ENCODE data around the gene TEX47. TPM values are rescaled to one million over a fixed set of nuclear protein-coding genes. Genes with fewer than 3 reads are reported as not detected.
A peak's percentile ranks its signal among the peaks of the same experiment; 100 is the strongest.

The TEX47 gene
- total RNA-seq, 2 donors from 2014 or later, result not detected

- H3K36me3 Mint-ChIP-seq (ENCODE audit: low read depth), result no peaks in the 10 kb centered on the region
- TF ChIP-seq, protein P1, sequence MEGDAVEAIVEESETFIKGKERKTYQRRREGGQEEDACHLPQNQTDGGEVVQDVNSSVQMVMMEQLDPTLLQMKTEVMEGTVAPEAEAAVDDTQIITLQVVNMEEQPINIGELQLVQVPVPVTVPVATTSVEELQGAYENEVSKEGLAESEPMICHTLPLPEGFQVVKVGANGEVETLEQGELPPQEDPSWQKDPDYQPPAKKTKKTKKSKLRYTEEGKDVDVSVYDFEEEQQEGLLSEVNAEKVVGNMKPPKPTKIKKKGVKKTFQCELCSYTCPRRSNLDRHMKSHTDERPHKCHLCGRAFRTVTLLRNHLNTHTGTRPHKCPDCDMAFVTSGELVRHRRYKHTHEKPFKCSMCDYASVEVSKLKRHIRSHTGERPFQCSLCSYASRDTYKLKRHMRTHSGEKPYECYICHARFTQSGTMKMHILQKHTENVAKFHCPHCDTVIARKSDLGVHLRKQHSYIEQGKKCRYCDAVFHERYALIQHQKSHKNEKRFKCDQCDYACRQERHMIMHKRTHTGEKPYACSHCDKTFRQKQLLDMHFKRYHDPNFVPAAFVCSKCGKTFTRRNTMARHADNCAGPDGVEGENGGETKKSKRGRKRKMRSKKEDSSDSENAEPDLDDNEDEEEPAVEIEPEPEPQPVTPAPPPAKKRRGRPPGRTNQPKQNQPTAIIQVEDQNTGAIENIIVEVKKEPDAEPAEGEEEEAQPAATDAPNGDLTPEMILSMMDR (conservative IDR thresholded peaks at IDR 0.05), result peak; percentile 81
- Histone ChIP-seq H3K36me3 (ENCODE audit: control insufficient read depth, insufficient read depth, low read length) (no peaks in the 10 kb centered on the region), H3K4me3 (ENCODE audit: low read length) (no peak overlapping the region), H3K9me3 (ENCODE audit: control insufficient read depth, low read length) (no peaks in the 10 kb centered on the region), H3K4me1 (ENCODE audit: control insufficient read depth, insufficient read depth, low read length) (no peaks in the 10 kb centered on the region), H3K27me3 (ENCODE audit: control insufficient read depth, insufficient read depth, low read length, poor library complexity, severe bottlenecking) (no peaks in the 10 kb centered on the region), H3K27ac (ENCODE audit: low read depth, low read length) (no peak overlapping the region), H3K9ac (ENCODE audit: extremely low read depth, low read length, poor library complexity, severe bottlenecking) (no peak overlapping the region)
- H3K4me3 Mint-ChIP-seq, result no peak overlapping the region
- no peak overlapping the region for H3K27ac Mint-ChIP-seq
- H3K4me1 Mint-ChIP-seq, result no peaks in the 10 kb centered on the region
- 5% methylated on average over 2 of the region's 3 CpGs; no CpG with 5 or more reads in 1 of the 2 experiments for WGBS, 2 experiments (ENCODE audit: insufficient coverage in 1 of 2, insufficient read length in 1 of 2)
- DNase-seq, result no peak
- H3K9me3 Mint-ChIP-seq, result no peaks in the 10 kb centered on the region
- H3K27me3 Mint-ChIP-seq (ENCODE audit: insufficient read depth), result no peaks in the 10 kb centered on the region
Measured at GRCh38 chr7:88835147-88835728, 39.7 kb upstream of the TEX47 start.

DNA sequence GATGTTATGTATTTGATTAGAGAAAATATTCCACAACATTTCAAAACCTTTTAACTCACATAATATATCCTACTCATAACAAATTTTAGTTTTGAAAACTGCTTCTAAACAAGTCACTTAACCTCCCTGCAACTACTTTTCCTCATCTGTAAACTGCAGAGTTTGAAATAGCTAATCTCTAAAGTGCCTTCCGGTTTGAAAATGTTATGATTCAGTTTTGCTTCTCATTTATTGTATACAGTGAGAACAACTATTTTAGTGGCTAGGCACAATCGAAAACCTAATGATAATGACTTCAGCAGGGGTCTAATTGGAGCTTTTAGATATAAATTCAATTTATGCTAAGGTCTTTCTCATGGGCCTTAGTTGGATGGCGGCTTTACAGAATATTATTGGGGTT, 30.7 kb upstream of the TEX47 start:
- no peaks in the 10 kb centered on the region for H3K36me3 ChIP-seq (ENCODE audit: control insufficient read depth, insufficient read depth, low read length)
- H3K27me3 ChIP-seq (ENCODE audit: control insufficient read depth, insufficient read depth, low read length, poor library complexity, severe bottlenecking), result no peaks in the 10 kb centered on the region
- no peak overlapping the region for H3K27ac ChIP-seq (ENCODE audit: low read depth, low read length)
- DNase-seq, result no peak
- H3K4me3 ChIP-seq (ENCODE audit: low read length), result no peak overlapping the region
- H3K4me1 Mint-ChIP-seq, result peaks cover 6% of the 10 kb centered on the region
- H3K27me3 Mint-ChIP-seq (ENCODE audit: insufficient read depth), result no peaks in the 10 kb centered on the region
- no peak overlapping the region for H3K9ac ChIP-seq (ENCODE audit: extremely low read depth, low read length, poor library complexity, severe bottlenecking)
- H3K9me3 Mint-ChIP-seq, result no peaks in the 10 kb centered on the region
- H3K9me3 ChIP-seq (ENCODE audit: control insufficient read depth, low read length), result no peaks in the 10 kb centered on the region
- H3K36me3 Mint-ChIP-seq (ENCODE audit: low read depth), result no peaks in the 10 kb centered on the region
- WGBS, 2 experiments (ENCODE audit: insufficient coverage in 1 of 2, insufficient read length in 1 of 2), result 95% methylated on average over 3 of the region's 3 CpGs; no CpG with 5 or more reads in 1 of the 2 experiments
- TF ChIP-seq, protein P1 (conservative IDR thresholded peaks at IDR 0.05), result no peak
- H3K4me1 ChIP-seq (ENCODE audit: control insufficient read depth, insufficient read depth, low read length), result no peaks in the 10 kb centered on the region
- H3K27ac Mint-ChIP-seq, result no peak overlapping the region
- H3K4me3 Mint-ChIP-seq, result no peak overlapping the region

DNA sequence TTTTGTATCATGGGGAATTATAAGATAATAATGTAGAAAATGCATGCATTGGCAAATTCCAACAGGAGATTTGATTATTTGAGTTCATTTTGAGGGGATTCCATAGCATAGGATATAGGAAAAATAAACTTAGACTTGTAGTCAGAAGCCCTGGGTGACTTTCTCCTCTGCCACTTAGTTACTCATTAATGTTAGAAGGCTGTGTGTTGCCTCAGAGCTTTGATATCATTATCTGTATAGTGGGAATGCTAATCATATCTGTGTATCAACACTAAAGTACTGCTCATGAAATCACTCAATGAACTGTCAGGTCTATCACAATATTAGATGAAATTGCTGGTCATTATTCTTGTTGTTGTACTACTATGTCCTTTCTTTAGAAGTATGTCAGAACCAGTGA, 23.0 kb upstream of the TEX47 start:
- Mint-ChIP-seq H3K4me3 (no peak overlapping the region), H3K4me1 (peaks cover 9% of the 10 kb centered on the region), H3K9me3 (no peaks in the 10 kb centered on the region), H3K36me3 (ENCODE audit: low read depth) (no peaks in the 10 kb centered on the region), H3K27ac (no peak overlapping the region), H3K27me3 (ENCODE audit: insufficient read depth) (no peaks in the 10 kb centered on the region)
- Histone ChIP-seq H3K36me3 (ENCODE audit: control insufficient read depth, insufficient read depth, low read length) (no peaks in the 10 kb centered on the region), H3K9me3 (ENCODE audit: control insufficient read depth, low read length) (no peaks in the 10 kb centered on the region), H3K4me1 (ENCODE audit: control insufficient read depth, insufficient read depth, low read length) (no peaks in the 10 kb centered on the region), H3K4me3 (ENCODE audit: low read length) (no peak overlapping the region), H3K27me3 (ENCODE audit: control insufficient read depth, insufficient read depth, low read length, poor library complexity, severe bottlenecking) (no peaks in the 10 kb centered on the region), H3K27ac (ENCODE audit: low read depth, low read length) (no peak overlapping the region), H3K9ac (ENCODE audit: extremely low read depth, low read length, poor library complexity, severe bottlenecking) (no peak overlapping the region)
- TF ChIP-seq, protein P1 (conservative IDR thresholded peaks at IDR 0.05), result no peak
- no peak for DNase-seq
